MV-4-11 (cell line): ENCODE data around the gene SIGLEC7.

Experiments
- DNase-seq: peaks from one replicate; lab custom pipeline; 2025; lab: John Stamatoyannopoulos, UW

Gene SIGLEC7

GRCh38 chr19:51142119-51142518 is at the start of gene SIGLEC7:
TSS of gene SIGLEC7 (plus strand) at chr19:51142301. CDS start at chr19:51142370, 69 bp downstream.
- DNase-seq: peak; percentile 81

DNA sequence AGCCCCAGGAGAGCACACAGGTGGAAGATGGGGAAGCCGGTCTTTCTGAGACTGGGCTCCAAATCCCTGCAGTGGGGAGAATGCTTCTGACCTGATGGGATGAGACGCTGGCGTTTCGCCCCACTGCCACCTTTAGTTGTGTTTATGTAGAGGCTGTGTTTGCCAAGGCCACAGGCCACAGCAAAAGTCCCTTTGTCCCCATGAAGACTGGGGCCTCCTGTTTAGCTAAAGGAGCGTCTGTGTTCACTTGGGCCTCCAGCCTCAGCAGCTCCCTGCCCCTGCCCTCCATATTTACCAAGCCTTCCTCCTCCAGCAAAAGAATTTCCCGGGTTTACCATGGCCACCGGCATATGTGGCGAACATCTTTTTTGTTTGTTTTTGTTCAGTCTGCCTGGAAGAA is 49.0 kb upstream of the SIGLEC7 start:
- DNase-seq: no peak

DNA sequence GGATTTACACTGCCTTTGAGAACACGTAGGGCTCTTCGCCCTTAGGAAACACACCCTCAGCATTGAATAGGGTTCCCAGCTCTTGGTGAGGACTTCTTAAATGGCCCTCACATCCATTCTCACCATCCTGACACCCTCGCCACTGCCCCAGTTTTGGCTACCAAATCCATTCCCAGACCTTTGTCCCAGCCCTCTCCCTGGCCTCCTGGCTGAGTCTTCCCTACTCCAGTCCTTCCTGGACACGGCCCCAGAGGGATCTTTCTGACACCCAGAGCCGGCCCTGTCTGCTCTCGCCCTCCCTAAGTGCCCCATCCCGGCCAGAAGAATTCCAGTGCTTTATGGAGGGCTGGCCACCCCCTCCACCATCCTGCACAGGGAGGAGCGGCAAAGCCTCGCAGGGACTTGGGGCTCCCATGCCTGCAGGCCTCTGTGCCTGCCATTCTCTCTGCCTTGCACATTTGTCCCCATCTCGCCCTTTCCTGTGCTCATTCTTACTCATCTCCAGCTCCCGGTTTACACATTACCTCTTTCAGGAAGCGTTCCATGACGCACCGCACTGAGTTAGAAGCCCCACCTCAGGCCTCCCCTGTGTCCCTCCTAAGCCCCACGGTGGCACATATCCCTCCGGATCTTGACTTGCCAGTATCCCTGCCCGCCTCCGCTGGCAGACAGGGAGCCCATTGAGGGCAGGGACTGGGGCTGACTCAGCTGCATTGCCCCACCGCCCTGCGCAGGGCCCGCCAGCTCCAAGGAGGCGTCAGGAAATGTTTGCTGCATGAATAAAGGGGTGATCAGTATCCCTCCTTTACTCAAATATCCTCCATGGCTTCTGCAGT is 48.4 kb upstream of the SIGLEC7 start:
- DNase-seq: no peak

- DNase-seq: peak; percentile 21
Measured at GRCh38 chr19:51094696-51095279, 47.3 kb upstream of the SIGLEC7 start.

- peak; percentile 41 for DNase-seq
Measured at GRCh38 chr19:51096473-51097165, 45.5 kb upstream of the SIGLEC7 start.

DNA sequence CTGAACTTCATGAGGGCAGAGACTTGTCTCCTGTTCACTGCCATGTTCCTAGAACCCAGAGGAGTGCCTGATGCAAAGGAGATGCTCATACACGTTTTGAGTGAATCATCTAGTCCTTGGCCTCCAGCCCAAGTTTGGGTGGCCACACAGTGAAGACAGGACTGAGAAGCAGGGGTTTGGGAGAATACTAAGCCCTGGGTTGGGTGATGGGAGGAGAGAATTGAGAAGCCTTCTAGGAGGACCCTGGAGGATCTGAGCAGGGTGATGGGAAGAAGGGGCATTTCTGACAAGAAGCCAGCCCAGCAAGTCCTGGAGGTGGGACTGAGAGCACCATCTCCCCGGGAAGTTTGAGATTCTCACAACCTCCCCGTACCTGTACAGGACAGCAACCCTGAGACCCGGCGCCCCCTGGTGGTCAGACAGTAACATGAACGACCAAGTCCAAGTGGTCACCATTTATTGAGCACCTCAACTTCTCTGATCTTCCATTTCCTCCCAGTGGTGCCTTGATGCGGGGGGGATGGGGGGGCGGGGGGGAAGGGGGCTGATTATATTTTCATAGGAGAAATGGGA is 44.8 kb upstream of the SIGLEC7 start:
- DNase-seq: peak; percentile 34

DNA sequence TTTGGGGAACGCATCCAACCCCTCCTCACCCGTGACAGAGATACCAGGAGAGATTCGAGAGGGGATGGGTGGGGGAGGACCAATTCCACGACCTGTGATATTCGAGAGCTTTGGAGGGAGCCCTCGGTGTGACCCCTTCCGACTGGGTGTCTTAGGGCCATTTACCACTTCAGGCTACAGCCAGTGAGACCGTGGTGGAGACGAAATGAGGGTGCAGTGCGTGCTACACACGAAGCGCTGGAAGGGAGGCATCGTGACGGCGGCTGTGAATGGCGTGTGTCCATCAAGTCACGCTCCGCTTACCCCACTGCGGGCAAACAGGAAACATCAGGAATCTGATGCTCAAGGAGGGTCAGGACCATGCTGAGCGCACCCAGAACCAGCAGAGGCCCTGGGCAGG is 44.3 kb upstream of the SIGLEC7 start:
- no peak for DNase-seq

DNA sequence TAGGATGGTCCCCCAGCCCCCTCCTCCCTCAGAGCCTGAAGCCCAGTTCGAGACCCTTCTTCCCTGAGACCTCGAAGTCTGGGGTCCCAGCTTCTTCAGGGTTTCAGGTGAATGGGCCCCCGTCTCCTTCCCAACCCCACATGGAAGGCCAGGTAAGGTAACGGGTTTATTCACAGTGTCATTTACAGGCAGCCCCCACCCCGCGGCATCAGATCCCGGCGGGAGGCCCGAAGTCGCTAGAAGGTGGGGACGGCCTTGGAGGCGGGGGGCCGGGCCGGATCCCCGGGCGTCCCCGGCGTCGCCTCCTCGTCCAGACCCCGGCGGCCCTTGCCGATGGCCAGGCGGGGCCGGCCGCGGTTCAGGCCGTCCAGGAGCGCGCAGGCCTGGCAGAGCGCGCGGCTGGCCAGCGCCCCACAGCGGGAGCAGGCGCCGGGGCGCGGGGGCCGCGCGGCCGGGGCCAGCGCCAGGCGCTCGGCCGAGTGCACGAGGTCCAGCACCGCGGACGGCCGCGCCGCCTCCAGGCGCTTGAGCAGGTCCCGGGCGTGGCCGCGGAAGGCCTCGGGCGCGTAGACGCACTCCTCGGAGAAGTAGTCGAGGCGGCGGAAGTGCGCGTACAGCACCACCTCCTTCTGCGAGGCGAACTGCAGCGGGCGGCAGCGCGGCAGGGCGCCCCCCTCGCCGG is 43.6 kb upstream of the SIGLEC7 start:
- no peak for DNase-seq

DNA sequence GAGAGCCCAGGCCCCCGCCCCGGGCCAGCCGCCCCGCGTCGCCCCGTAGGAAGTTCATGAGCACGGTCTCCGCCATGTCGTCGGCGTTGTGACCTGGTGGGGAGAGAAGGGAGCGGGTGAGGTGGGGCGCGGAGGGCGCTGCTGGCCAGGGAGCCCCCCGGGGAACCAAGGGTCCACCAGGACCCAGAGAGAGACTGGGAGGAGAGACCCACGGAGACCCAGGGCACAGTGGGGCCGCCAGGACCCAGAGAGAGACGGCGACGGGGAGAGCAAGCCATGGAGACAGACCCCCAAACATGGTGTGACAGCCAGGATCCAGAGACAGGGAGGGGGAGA is 43.1 kb upstream of the SIGLEC7 start:
- DNase-seq: no peak

DNA sequence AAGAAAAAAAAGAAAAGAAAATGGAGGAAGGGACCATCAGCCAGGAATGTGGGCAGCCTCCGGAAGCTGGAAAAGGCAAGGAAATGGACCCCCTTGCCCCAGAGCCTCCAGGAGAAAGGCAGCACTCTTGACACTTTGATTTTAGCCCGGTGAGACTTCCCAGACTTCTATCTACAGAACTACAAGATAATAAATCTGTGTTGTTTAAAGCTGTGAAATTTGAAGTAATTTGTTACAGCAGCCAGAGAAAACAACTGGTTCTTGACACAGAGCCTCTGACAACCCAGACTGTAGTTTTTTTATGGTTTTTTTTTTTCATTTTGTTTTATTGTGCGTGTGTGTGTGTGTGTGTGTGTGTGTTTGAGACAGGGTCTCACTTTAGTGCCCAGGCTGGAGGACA is 41.5 kb upstream of the SIGLEC7 start:
- DNase-seq: no peak

GRCh38 chr19:51101171-51101865 is 40.8 kb upstream of the SIGLEC7 start:
- DNase-seq: no peak

GRCh38 chr19:51102991-51103390 is 39.1 kb upstream of the SIGLEC7 start:
- no peak for DNase-seq

GRCh38 chr19:51103926-51104341 is 38.2 kb upstream of the SIGLEC7 start:
- DNase-seq: no peak

DNA sequence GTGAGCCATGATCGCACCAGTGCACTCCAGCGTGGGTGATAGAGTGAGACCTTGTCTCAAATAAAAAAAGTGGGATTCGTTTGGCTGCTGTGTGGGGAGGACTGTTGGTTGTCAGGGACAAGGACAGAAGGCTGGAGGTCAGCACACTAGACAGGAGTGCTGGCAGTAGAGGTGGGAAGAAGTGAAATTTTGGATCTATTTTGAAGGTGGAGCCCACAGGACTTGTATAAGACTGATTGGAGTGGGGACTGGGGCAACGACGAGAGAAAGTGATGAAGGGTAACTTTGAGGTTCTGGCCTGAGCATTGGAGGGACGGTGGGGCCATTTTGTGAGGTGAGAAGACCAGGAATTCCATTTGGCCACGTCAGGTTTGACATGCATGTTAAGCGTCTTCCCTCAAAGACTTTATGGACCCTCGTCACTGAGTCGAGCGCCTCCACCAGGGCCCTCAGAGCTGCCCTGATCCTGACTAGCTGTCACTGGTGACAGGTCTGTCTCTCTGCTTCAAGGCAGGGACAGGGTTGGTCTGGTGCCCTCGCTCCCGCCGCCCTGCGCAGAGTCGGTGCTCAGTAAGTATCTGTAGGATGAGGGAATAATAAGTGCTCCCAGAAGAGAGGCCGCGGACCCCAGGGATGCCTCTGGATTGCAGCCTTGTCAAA is 34.6 kb upstream of the SIGLEC7 start:
- no peak for DNase-seq

DNA sequence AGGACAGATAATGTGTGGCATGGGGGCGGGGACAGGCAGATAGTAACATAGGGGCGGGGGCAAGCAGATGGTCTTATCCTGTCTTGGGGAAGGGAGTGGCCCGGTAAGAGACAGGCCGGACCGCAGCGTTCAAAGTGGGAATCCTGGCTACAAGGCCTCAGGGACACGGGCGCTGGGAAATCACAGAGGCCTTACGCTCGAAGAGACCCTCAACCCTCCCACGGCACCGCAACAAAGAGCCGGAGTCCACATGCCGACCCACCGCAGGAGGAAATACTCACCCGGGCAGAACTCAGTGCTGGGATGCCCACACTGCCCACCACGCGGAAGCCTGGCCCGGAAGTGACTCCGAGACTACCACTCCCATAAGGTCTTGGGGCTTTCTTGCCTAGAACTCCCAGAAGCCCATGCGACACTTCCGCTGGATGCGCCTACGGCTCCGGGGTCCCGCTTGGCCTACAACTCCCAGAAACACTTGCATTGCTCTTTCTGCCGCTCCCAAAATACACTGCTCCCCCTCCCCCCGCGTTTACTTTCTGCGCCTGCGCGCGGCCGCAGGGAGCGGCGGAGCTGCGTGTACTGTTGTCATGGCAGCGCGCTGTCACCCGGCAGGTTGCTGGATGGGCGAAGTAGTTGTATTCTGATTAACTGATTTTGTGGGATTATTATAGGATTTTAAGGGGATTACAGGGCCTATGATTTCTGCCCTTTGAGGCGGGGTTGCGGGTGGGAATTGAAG is 33.9 kb upstream of the SIGLEC7 start, which contains the start of gene CTU1:
TSS of gene CTU1 (minus strand) at position 344 of the 739 bp plus-strand sequence. CDS start 3,840 bp downstream, outside the sequence.
- peak; percentile 100 for DNase-seq

DNA sequence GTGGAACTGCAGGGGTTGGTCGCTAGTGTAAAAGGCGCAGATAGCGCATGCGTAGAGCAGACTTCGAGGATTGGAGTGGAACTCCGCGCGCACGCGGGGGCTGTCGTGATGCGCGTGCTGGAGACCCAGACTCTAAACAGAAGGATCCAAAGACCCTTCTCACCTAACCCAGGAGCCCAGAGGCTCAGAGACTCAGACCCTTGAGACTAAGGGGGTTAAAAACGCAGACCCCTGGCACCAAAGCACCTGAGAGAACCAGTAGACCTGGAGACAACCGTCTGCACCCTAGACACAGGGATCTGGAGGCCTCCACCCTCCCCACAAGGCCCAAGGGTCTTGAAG is 33.3 kb upstream of the SIGLEC7 start:
- no peak for DNase-seq

DNA sequence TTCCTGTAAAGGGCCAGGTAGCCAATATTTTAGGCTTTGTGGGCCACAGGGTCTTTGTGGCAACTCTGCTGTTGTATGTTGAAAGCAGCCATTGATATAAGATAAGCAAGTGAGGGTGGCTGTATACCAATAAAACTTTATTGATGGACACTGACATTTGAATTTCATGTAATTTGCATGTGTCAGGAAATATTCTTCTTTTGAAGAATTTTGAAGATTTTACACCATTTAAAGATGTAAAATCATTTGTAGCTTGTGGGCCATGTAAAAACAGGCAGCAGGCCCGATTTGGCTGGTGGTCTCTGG is 31.5 kb upstream of the SIGLEC7 start:
- no peak for DNase-seq

GRCh38 chr19:51111606-51112005 is 30.5 kb upstream of the SIGLEC7 start:
- no peak for DNase-seq

- peak; percentile 98 for DNase-seq
Measured at GRCh38 chr19:51114087-51114729, 27.9 kb upstream of the SIGLEC7 start.

DNA sequence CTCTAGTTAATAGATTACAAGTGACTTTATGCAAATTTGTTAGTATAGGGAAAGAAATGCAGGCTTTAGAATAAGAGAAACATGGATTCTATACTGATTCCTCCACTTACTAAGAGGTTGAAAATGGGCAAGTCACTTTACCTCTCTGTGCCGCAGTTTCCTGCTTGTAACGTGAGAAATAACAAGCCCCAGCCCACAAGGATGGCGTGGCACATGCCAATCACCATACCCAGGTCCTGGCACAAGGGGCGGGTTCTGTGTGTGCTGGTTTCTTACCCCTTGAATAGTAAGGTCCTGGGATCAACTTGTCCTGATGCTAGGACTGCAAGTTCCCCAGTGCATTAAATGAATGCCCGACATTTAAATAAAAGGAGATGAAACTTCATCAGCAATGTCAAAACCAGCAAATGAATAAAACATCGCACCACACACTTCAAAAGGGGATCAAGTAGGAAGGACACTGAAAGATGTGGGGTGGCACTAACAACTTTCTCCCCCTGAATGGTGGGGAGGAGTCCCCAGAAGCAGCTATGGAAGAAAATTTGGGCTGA is 25.3 kb upstream of the SIGLEC7 start:
- no peak for DNase-seq
